Limb (tissue), 2 donors: Measurements from ENCODE around the gene ATAD2B.
A peak's percentile ranks its signal among the peaks of the same experiment; 100 is the strongest.
"Not testable (repeated sequence)": the region's sequence is repeated elsewhere in the genome, so short reads cannot be mapped to it uniquely, and the experiment has no call there.

Experiments used
- DNase-seq, 2 donors: peaks; one replicate each; pipeline ENCODE4 v3.0.0-alpha.2; 2016; ENCODE audit errors: extremely low spot score in 2 of 2

Gene ATAD2B

DNA sequence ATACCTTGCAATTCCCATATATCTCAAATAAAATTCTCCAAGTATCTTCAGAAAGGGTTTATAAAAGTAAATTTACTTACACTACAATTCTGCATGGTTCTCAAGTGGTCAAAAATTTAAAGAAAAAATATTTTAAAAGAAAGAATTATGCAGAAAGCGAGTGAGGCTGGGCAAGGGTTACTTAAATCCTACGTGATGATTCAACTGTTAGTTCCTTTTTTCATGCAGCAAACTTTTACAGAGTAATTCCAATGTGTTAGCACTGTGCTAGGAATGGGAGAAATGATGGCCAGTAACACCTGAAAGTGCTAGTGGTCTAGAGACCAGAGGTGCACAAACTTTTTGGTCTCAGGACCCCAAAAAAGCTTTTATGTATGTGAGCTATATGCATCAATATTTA lies 133.4 kb downstream of the ATAD2B start:
- DNase-seq = no peak

- DNase-seq = no peak
These were observed 135.9 kb downstream of the ATAD2B start for GRCh38 chr2:23791030-23791429.

DNA sequence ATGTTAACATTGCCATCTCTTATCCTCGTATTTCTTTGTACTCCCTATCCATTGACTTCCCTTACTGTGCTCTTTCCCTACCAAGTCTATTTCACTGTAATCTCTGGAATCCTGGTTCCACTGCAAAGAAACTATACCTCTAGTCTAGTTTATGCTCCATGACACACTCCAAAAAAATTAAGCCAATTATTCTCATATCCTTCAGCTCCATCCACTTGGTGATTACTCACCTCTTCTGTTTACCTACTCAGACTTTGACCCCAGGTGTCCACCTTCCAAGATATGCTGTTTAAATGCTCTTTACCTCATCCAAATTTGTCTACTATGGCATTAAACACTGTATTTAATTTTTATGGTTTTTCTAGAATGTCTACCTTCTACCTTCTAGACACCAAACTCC lies 137.9 kb downstream of the ATAD2B start:
- no peak for DNase-seq

GRCh38 chr2:23788100-23788499 lies 138.8 kb downstream of the ATAD2B start:
- DNase-seq = no peak

DNA sequence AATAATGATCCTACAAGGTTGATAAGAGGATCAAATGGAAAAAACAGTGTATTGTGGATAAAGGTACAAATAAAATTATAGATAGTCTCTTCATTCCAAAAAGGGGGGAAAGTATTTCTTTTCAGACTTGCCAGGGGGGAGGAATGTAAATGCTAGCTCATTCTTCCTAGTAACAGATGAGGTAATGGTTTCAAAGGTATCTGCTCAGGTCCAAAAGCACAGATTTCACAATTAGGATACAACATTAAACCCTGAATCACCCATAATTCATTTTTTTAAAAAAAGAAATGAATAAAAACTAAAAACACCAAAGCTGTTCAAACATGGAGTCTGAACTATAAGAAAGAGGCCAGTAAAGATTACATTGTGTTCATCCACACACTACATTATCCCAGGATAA lies 142.0 kb downstream of the ATAD2B start:
- DNase-seq = no peak

DNA sequence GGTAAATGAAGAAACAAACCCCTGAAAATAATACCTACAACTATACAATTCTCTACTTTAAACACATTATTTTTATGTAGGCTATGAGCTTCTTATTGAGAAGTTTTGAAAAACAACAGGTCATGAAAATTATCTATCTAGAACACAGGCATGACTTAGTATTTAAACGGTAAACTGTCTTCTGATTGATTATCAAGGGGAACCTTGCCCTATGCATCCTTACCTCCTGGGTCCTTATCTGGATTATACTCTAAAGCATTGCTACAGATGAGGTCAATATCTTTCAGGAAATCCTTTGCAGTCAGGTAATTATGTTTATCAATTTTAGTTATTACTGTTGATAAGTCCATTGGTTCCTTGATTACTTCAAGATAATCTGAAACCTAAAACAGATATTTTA lies 144.3 kb downstream of the ATAD2B start:
- DNase-seq = no peak

DNA sequence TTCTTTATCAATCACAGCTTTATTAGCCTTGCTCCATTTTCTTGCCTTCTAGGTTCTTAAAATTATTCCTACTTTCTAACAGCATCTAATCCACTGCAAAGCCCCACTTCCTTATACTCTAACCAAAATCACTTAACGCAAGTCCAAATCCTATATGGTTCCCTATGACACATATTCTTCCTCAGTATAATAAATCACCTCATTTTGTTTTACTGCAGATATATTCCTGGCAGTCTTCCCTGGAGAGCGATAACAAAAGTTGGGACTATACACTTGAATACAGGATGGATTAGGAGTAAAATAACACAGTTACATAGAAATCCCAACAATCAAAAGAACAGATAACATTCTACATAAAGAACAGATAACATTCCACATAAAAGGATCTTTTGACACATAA lies 144.8 kb downstream of the ATAD2B start:
- DNase-seq = no peak

DNA sequence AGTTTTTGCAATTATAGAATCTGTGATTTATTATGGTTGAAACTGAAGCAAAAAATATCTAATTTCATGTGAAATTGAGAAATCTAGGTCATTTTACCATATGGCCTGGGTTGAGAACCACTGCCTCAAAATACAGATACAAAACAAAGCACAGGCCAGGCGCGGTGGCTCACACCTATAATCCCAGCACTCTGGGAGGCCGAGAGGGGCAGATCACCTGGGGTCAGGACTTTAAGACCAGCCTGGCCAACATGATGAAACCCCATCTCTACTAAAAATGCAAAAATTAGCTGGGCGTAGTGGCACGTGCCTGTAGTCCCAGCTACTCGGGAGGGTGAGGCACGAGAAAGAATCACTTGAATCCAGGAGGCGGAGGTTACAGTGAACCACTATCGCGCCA lies 146.5 kb downstream of the ATAD2B start:
- DNase-seq = not testable (repeated sequence)

DNA sequence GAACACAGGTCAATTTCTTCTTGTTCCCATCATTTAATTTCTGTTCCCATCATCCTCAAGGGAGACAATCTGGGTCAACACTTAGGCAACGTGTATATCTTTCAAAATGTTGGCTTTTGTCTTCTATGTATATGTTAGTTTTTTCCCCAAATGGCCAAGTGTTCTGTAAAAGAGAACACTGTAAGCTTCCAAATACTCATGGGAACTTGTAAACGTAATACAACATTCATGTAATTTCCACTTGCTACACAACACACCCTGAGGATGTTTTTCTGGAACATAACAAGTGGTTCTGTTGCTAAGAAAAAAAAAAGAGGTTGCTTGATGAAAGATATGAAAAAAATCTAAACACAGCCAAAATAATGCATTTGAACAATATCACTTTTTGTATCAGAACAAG lies 149.1 kb downstream of the ATAD2B start:
- DNase-seq = peak in 1 of 2 donors; percentile 23

GRCh38 chr2:23776021-23776420 lies 150.9 kb downstream of the ATAD2B start:
- no peak for DNase-seq

DNA sequence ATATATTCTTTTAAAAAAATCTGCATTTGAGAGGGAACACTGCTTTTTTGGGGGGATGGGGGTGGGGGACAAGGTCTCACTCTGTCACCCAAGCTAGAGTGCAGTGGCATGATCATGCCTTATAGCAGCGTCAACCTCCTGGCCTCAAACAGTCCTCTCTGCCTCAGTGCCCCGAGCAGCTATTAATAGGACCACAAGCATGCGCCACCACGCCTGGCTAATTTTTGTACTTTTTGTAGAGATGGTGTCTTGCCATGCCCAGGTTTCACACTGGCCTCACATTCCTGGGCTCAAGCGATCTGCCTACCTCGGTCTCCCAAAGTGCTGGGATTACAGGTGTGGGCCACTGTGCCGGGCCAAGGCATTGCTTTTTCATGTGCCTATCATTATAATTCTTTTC lies 154.2 kb downstream of the ATAD2B start:
- no peak for DNase-seq

DNA sequence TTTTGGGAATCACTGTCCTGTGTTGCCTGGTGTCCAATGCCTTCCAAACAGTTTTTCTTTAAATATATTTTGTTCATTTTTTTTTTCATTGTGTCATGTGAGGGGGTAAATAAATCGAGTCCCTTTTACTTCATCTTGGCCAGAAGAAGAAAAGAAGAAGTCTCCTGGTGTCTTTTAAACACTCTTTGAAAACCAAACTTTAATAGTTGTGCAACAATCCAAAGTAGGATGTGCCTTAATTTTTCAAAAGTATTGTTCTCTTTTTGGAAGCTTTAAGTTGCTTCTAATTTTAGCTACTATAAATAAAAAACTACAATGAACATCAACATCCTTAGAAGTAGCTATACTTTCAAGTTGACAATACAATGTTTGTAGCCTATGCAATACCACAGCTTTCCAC lies 154.9 kb downstream of the ATAD2B start:
- no peak for DNase-seq

DNA sequence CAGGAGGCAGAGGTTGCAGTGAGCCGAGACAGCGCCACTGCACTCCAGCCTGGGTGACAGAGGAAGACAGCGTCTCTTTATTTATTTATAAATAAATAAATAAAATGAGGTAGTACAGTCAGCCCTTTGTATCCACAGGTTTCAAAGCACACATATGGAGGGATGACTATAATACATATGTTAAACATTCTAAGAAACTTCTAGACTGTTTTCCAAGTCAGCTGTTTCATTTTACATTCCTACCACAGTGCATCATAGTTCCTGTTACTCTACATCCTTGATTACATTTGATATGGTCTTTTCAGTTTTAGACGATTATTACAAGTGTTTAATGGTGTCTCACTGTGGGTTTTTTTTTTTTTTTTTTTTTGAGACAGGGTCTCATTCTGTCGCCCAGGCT lies 157.6 kb downstream of the ATAD2B start:
- no peak for DNase-seq

DNA sequence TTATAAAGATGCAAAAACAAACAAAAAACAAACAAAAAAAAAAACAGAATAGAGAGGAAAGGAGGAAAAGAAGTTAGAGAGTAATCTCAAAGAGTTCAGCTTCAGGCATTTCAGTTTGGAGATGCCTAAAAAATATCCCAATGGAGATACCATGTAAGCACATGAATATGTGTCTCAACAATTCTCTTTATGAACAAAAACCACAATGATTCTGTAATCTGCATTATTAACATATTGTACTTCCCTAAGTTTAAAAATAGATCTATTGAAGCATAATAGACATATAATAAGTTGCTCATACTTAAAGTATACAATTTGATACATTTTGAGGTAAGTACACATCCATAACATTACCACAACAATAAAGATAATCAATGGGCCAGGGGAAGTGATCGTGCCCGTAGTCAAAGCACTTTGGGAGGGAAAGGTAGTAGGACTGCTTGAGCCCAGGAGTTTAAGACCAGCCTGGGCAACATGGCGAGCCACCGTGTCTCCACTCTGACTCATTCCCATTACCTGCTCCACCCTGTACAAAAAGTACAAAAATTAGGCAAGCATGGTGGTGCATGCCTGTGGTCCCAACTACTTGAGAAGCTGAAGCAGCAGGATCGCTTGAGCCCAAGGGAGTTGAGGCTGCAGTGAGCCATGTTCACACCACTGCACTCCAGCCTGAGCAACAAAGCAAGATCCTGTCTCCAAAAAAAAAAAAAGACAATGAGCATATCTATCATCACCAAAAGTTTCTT lies 158.9 kb downstream of the ATAD2B start:
- no peak for DNase-seq

DNA sequence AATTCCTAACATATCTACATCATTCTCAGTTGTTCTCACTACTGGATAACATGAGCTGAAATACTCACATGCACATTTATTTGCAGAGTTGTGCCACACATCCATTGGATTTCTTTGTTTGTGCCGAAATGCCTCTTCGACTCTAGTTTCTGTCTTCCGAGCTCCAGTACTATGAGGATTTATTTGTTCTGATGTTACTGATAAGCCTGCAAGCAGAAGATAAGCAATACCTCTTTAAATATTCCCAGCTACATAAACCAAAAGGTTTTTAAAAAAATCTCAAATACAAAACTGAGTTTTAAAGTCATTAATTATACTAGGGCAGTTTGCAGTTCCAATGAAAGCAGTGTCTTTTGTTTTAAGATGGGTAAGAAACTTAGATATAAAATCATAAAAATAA lies 164.8 kb downstream of the ATAD2B start:
- no peak for DNase-seq

GRCh38 chr2:23761638-23762037 lies 165.3 kb downstream of the ATAD2B start:
- no peak for DNase-seq

- peak in 1 of 2 donors; percentile 84 for DNase-seq
These were observed 166.2 kb downstream of the ATAD2B start for GRCh38 chr2:23760736-23761135.

GRCh38 chr2:23757686-23758433 lies 169.1 kb downstream of the ATAD2B start:
- no peak for DNase-seq

GRCh38 chr2:23756593-23757292 lies 170.2 kb downstream of the ATAD2B start:
- no peak for DNase-seq

GRCh38 chr2:23754970-23755369 lies 172.0 kb downstream of the ATAD2B start:
- DNase-seq = no peak

DNA sequence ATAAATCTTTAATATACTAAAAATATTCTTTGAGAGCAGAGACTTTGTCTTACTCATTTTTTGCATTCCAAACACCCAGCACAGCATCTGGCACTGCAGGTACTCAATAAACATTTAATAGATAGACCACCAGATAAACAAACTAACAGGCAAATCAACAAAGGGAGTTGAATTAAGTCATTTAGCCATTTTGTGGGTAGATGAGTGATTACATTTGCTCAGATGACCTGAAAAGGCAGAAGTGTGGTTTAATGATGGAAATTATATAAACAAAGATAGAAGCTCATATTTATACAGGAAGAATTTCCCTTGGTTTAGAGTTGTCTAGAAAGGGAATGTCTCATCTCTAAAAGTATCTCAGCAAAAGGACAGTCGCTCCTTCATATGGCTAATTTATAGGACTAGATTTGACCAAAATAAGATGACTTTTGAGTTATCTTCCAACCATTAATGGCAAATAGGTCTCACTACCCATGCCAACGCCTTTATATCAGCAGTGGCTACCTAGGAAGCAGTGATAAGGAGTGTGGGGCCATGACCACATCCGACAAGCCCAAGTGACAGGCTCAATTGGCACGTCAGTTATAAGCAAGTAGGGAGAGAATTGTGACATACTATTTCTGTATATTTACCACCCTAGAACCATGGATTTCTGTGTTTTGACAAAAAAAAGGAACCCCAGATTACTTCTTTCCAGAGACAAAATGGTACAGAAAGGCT lies 173.5 kb downstream of the ATAD2B start:
- DNase-seq = no peak

DNA sequence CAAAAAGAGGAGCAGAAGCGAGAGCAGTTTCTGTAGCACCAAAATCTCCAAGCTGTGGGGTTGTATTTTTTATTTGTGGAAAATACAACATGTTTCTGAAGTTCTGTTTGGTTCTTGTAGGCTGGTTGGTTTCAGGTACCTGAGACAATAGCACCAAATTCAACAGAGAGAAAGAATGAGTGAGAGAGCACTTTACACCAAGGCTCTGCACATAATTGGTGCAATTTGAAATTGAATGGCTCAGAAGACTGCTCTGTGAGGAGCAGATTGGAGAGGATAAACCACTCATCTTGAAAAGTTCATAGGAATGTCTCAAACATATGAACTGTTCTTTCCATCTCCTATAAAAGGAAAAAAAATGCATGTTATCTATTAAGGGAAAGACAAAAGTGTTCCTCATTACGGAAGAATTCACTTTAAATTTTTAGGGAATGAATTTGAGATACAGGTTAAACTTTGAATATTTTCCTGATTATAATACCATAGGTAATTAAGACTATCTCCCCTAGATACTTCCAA lies 175.1 kb downstream of the ATAD2B start:
- no peak for DNase-seq
